ENCODE results near the gene ZMYND8.
"Not testable (repeated sequence)": the region's sequence is repeated elsewhere in the genome, so short reads cannot be mapped to it uniquely, and the experiment has no call there.

ZMYND8 gene

GRCh38 chr20:47202733-47203667 is 153.5 kb downstream of the ZMYND8 start:
- DNase-seq (ENCODE audit: low spot score), result no peak

- no peak for DNase-seq (ENCODE audit: low spot score)
Measured at GRCh38 chr20:47201074-47201730, 155.3 kb downstream of the ZMYND8 start.

- no peak for DNase-seq (ENCODE audit: low spot score)
Measured at GRCh38 chr20:47198996-47199552, 157.4 kb downstream of the ZMYND8 start.

- DNase-seq (ENCODE audit: low spot score), result no peak
Measured at GRCh38 chr20:47198254-47198671, 158.2 kb downstream of the ZMYND8 start.

- peak; percentile 73 for DNase-seq (ENCODE audit: low spot score)
Measured at GRCh38 chr20:47196091-47197081, 160.1 kb downstream of the ZMYND8 start.

GRCh38 chr20:47195573-47195972 is 160.9 kb downstream of the ZMYND8 start:
- no peak for DNase-seq (ENCODE audit: low spot score)

- DNase-seq (ENCODE audit: low spot score), result no peak
Measured at GRCh38 chr20:47191956-47192355, 164.5 kb downstream of the ZMYND8 start.

GRCh38 chr20:47191074-47191673 is 165.3 kb downstream of the ZMYND8 start:
- no peak for DNase-seq (ENCODE audit: low spot score)

- no peak for DNase-seq (ENCODE audit: low spot score)
Measured at GRCh38 chr20:47189060-47189459, 167.4 kb downstream of the ZMYND8 start.

GRCh38 chr20:47188540-47188939 is 168.0 kb downstream of the ZMYND8 start:
- DNase-seq (ENCODE audit: low spot score), result no peak

- DNase-seq (ENCODE audit: low spot score), result no peak
Measured at GRCh38 chr20:47187450-47188195, 168.9 kb downstream of the ZMYND8 start.

GRCh38 chr20:47183367-47183766 is 173.1 kb downstream of the ZMYND8 start:
- no peak for DNase-seq (ENCODE audit: low spot score)

GRCh38 chr20:47181056-47181862 is 175.2 kb downstream of the ZMYND8 start:
- DNase-seq (ENCODE audit: low spot score), result no peak

- DNase-seq (ENCODE audit: low spot score), result no peak
Measured at GRCh38 chr20:47179267-47179666, 177.2 kb downstream of the ZMYND8 start.

- DNase-seq (ENCODE audit: low spot score), result no peak
Measured at GRCh38 chr20:47178851-47179250, 177.6 kb downstream of the ZMYND8 start.

GRCh38 chr20:47178277-47178676 is 178.2 kb downstream of the ZMYND8 start:
- no peak for DNase-seq (ENCODE audit: low spot score)

- not testable (repeated sequence) for DNase-seq (ENCODE audit: low spot score)
Measured at GRCh38 chr20:47176217-47176616, 180.3 kb downstream of the ZMYND8 start.

- no peak for DNase-seq (ENCODE audit: low spot score)
Measured at GRCh38 chr20:47175493-47175892, 181.0 kb downstream of the ZMYND8 start.

- DNase-seq (ENCODE audit: low spot score), result no peak
Measured at GRCh38 chr20:47174456-47175243, 181.8 kb downstream of the ZMYND8 start.
